Testis (tissue), 3 donors: ENCODE results near the gene LAMA3. TPM values are rescaled to one million over a fixed set of nuclear protein-coding genes. Genes with fewer than 3 reads are reported as not detected.

Experiments used
- DNase-seq: peaks from one replicate; pipeline ENCODE4 v3.0.0-alpha.2; 2019
- H3K27ac ChIP-seq, 2 donors: fragments of 200-600 bp; sonication (generic); one replicate each; pipeline ENCODE4 v1.5.1; 2019
- H3K27me3 ChIP-seq: fragments of 200-600 bp; sonication (generic); one replicate; pipeline ENCODE4 v1.5.1; 2019
- H3K36me3 ChIP-seq: fragments of 200-600 bp; sonication (generic); one replicate; pipeline ENCODE4 v1.5.1; 2017; ENCODE audit warnings: low read depth; ENCODE audit errors: missing control alignments
- H3K4me1 ChIP-seq: fragments of 200-600 bp; sonication (generic); one replicate; pipeline ENCODE4 v1.5.1; 2019
- H3K4me3 ChIP-seq, 2 donors: fragments of 200-600 bp; sonication (generic); one replicate each; pipeline ENCODE4 v1.5.1; 2017 to 2019
- H3K9me3 ChIP-seq: fragments of 200-600 bp; sonication (generic); one replicate; pipeline ENCODE4 v1.5.1; 2017
- POLR2A ChIP-seq: fragments of 450-650 bp; IDR thresholded peaks from one replicate; pipeline ENCODE4 v1.6.1; 2017; ENCODE audit warnings: antibody characterized with exemption, mild to moderate bottlenecking, moderate library complexity
- WGBS, 2 donors: methylation state at CpG; one replicate each; pipeline ENCODE4 v1.1.5; 2018; 5-methylcytosine and 5-hydroxymethylcytosine counted together
- intact Hi-C: fragments of 100-400 bp; cut with DNase I; formaldehyde crosslinking; loops from one replicate; pipeline ENCODE4 v1.15.1; 2023; ENCODE audit warnings: low total_unique reads
- polyA plus RNA-seq: library from polyadenylated mRNA; stranded (reverse); fragments of 350-450 nt; fragmentation: Illumina TruSeq; extraction: RNeasy Lipid Tissue Mini Kit (QIAGEN cat#74804); gene quantifications from one replicate; pipeline ENCODE4 v1.2.3, GENCODE V29; 2014; ENCODE audit warnings: low read depth, low replicate concordance; ENCODE audit not compliant: insufficient read depth
- total RNA-seq, 2 donors: library from RNA; depleted of rRNA; stranded (reverse); fragments of >200 nt; gene quantifications; one replicate each; pipeline ENCODE4 v1.2.3, GENCODE V29; 2016
- TF ChIP-seq, protein P1 (sequence below), 3 experiments: fragments of 450-650 bp in 2 of 3; fragments of 200-600 bp in 1 of 3; sonication (generic) in 1 of 3; IDR thresholded peaks; one replicate each; pipeline ENCODE4 v1.5.1; 2016 to 2019; ENCODE audit warnings: antibody characterized with exemption in 3 of 3, mild to moderate bottlenecking in 2 of 3, moderate library complexity in 1 of 3

The LAMA3 gene
- total and polyA plus RNA-seq, 3 donors from 2014 or later: 11.9 to 22.1 (median 14.1) TPM

GRCh38 chr18:23933407-23933806 lies 244.2 kb downstream of the LAMA3 start:
- Histone ChIP-seq H3K36me3 (no peaks in the 10 kb centered on the region), H3K9me3 (no peaks in the 10 kb centered on the region), H3K4me1 (peaks cover 5% of the 10 kb centered on the region), H3K4me3 (no peak overlapping the region), H3K27ac (no peak overlapping the region), H3K27me3 (no peaks in the 10 kb centered on the region)
- intact Hi-C loops: no loop called here
- no peak for DNase-seq
- TF ChIP-seq, protein P1, sequence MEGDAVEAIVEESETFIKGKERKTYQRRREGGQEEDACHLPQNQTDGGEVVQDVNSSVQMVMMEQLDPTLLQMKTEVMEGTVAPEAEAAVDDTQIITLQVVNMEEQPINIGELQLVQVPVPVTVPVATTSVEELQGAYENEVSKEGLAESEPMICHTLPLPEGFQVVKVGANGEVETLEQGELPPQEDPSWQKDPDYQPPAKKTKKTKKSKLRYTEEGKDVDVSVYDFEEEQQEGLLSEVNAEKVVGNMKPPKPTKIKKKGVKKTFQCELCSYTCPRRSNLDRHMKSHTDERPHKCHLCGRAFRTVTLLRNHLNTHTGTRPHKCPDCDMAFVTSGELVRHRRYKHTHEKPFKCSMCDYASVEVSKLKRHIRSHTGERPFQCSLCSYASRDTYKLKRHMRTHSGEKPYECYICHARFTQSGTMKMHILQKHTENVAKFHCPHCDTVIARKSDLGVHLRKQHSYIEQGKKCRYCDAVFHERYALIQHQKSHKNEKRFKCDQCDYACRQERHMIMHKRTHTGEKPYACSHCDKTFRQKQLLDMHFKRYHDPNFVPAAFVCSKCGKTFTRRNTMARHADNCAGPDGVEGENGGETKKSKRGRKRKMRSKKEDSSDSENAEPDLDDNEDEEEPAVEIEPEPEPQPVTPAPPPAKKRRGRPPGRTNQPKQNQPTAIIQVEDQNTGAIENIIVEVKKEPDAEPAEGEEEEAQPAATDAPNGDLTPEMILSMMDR (IDR thresholded peaks at IDR 0.05): no peak
- TF ChIP-seq POLR2A: no peak
- WGBS, 2 donors: 96 to 100% methylated on average over 1 of the region's 1 CpG

- no peak for DNase-seq
- Histone ChIP-seq H3K27ac (no peak overlapping the region), H3K9me3 (no peaks in the 10 kb centered on the region), H3K4me3 (no peak overlapping the region), H3K36me3 (no peaks in the 10 kb centered on the region), H3K27me3 (no peaks in the 10 kb centered on the region), H3K4me1 (peaks cover 5% of the 10 kb centered on the region)
- intact Hi-C loops: no loop called here
- TF ChIP-seq, protein P1 (IDR thresholded peaks at IDR 0.05): no peak
- TF ChIP-seq POLR2A: no peak
- 77 to 82% methylated on average over 3 of the region's 3 CpGs for WGBS, 2 donors
These were observed 245.0 kb downstream of the LAMA3 start for GRCh38 chr18:23934252-23934651.

DNA sequence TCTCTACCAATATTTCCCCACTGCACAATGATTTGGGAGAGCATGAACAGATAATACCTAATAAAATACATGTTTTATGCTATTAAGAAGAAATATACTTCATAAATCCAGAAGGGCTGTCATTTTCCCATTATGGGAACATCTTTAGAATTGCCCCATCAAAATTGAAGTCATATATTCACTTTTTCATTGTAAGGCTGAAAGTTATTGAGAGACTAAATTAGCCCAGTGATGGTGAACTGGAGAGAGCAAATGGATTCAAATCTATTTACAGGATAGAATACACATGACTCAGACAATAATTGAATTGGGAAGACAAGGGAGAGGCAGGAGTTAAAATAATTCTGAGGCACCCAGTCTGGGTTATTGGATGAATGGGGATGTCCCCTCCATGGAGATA lies 245.6 kb downstream of the LAMA3 start:
- Histone ChIP-seq H3K4me1 (peaks cover 5% of the 10 kb centered on the region), H3K36me3 (no peaks in the 10 kb centered on the region), H3K27me3 (no peaks in the 10 kb centered on the region), H3K4me3 (no peak overlapping the region), H3K27ac (no peak overlapping the region), H3K9me3 (no peaks in the 10 kb centered on the region)
- DNase-seq: no peak
- TF ChIP-seq, protein P1 (IDR thresholded peaks at IDR 0.05): no peak
- TF ChIP-seq POLR2A: no peak
- intact Hi-C loops: no loop called here

DNA sequence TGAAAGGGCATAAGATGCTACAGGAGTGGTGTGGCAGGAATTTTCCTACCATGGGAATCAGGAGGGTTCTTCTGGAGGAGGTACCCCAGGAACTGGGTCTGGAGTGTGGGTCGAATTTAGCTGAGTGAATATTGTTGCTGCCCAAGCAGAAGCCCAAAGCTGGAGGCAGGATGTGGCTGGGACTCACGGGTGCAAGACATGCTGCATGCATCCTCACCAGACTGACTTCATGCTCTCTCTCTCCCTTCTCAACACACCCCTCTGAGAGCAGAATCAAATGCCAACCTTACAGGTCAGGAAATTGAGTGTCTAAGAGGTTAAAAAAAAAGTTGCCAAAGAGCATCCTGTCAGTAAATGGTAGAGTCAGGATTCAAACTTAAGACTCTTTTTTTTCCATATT lies 246.6 kb downstream of the LAMA3 start:
- Histone ChIP-seq H3K4me3 (no peak overlapping the region), H3K27ac (no peak overlapping the region), H3K9me3 (no peaks in the 10 kb centered on the region), H3K4me1 (peaks cover 5% of the 10 kb centered on the region), H3K36me3 (no peaks in the 10 kb centered on the region), H3K27me3 (no peaks in the 10 kb centered on the region)
- DNase-seq: no peak
- 70 to 96% methylated on average over 2 of the region's 2 CpGs for WGBS, 2 donors
- no peak for TF ChIP-seq POLR2A
- TF ChIP-seq, protein P1 (IDR thresholded peaks at IDR 0.05): no peak
- intact Hi-C loops: no loop called here

- Histone ChIP-seq H3K4me3 (no peak overlapping the region), H3K4me1 (peaks cover 5% of the 10 kb centered on the region), H3K9me3 (no peaks in the 10 kb centered on the region), H3K27ac (no peak overlapping the region), H3K36me3 (no peaks in the 10 kb centered on the region), H3K27me3 (no peaks in the 10 kb centered on the region)
- DNase-seq: no peak
- TF ChIP-seq, protein P1 (IDR thresholded peaks at IDR 0.05): no peak
- no peak for TF ChIP-seq POLR2A
- 78 to 79% methylated on average over 6 of the region's 6 CpGs for WGBS, 2 donors
- intact Hi-C loops: no loop called here
These were observed 247.2 kb downstream of the LAMA3 start for GRCh38 chr18:23936381-23936958.
